Fibroblast of skin of back (primary cell): ENCODE data around the gene CD44.
A peak's percentile ranks its signal among the peaks of the same experiment; 100 is the strongest.

Experiments used
- DNase-seq: peaks from one replicate; pipeline ENCODE4 v3.0.0-alpha.2; 2013

Gene CD44

DNA sequence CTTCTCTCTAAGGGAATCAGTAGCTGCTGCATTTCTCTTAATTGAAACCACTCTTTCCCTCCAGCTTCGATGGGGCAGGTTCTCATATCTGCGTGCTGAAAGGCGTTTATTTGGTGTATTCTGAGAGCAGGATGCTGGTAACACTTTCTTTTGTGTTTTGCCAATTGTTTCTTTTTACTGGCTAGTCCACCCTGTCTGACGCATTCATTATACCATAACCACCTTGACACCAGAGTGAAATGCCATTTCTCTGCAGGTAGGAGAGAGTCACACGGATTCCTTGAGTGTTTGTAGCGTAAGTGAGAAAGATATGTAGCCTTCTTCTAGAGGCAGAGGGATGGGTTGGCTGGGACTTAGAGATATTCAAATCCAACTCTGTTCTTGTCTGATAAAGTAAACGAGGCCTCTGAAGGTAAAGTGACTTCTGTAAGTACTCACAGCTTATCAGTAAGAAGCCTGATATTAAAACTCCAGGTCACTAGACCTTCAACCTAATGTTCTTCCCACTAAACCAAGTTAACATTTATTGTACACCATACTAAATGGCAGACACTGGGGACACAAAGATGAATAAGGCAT is 21.4 kb downstream of the CD44 start:
- no peak for DNase-seq

DNA sequence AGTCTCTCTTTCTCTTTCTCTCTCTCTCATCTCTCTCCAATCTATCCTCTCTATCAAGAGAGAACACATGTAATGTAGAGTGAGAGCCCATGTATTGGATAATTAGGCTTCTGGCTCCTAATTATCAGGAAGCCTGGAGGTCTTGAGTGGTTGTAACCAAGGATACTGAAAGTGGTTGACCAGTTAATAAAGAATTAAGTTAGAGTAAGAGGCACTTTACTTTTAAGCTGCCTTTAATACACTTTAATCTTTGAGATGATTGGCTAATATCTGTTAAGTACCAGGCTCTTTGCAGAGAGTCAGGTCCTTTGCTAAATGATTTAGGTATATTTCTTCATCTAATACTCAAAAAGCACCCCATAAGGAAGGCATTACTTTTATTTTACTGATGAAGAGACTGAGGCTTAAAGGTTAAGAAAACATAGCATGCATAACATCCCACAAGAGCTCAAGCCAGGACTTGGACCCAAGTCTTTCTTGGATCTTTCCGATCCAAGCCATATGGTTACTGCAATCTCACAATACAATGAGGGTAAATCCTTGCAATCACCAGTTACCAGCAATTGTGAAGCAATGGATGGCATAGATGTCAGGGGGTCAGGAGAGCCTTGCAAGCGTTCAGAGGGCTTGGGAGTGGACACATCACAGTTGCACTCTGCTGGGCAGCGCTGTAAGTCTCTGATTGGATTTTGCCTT is 22.1 kb downstream of the CD44 start:
- DNase-seq, result no peak

DNA sequence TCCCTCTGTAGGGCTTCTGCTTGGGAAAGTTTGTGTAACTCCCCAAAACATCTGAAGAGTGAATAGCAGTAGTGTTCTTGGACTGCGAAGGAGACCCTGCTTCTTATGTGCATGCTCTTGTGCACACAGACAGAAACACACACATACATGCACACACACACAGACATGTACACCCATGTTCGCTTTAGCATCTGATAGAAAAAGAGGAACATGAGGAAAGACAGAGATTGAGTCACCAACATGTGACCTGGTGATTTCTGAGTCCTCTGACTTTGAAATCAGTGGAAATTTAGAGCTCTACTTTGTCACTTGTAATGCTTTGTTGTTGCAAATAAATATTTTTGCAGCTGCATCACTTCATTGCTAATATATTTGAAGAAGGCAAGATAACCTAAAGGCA is 23.8 kb downstream of the CD44 start:
- DNase-seq, result no peak

DNA sequence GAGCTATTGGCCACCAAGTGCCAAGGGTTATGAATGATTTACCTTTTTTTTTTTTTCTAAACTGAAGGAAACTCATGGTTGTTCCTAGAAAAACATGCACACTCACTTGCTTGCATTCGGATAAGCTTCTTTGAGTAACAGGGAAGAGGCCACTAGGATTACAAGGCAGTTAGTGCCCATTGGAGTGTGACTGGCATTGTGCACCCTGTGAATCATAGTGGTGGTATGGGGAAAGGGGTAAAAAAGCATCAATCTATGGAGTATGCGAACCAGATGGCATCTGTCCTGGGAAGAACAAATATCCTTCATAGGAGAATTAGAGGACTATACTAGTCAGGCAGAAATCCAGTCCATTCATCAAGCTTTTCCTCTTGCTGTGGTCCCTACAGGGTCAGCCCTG is 24.2 kb downstream of the CD44 start:
- DNase-seq, result peak; percentile 56

DNA sequence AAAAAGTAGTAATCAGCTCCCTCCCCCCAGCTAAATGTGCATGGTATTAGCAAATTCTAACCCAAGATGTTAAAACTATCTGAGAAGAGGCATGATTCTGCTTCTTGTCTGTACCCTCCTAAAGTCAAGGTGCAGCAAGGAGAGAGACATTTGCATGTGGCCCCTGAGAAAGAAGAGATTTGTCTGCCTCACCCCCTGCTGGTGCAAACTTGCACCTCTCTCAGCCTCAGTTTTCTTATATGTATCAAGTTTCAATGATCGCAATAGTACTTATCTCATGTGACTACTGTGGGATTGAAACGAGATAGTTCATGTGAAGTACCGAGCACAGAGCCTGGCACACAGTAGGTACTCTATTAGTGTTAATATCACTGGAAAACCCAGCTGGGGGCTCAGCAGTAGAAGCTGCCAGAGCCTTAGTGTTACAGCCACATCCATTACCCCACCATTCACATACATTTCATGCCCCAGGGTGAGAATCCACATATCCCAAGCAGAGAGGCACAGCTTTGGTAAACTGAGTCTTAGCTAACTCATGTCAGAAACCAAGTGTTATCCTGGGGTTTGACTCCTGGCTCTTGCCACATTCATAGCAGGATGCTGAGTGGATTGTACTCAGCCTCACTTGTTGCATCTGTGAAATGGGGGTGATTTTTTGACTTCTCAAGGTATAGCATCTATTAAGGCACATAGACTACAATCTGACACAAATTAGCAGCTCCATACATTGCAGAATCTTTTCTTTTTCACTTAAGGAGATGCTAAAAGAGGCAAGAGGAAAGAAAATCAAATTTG is 24.9 kb downstream of the CD44 start:
- DNase-seq, result no peak

DNA sequence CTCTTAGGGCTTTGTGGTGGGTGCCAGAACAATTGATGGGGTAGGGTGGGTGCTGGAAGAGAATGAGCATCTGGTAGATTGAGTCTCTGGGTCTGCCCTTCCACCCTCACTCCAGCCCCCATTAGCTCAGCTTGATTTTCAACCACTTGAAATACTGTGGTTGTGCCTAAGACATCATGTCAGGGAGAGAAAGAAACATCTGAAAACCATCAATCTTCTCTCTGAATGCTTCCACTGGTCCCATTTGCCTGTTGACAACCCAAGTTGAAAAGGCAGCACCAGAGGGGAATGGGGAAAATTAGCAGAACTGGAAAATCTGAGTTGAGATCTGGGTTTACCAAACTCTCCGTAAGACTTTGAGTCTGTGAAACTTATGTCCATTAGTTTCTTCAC is 26.1 kb downstream of the CD44 start:
- DNase-seq, result no peak

DNA sequence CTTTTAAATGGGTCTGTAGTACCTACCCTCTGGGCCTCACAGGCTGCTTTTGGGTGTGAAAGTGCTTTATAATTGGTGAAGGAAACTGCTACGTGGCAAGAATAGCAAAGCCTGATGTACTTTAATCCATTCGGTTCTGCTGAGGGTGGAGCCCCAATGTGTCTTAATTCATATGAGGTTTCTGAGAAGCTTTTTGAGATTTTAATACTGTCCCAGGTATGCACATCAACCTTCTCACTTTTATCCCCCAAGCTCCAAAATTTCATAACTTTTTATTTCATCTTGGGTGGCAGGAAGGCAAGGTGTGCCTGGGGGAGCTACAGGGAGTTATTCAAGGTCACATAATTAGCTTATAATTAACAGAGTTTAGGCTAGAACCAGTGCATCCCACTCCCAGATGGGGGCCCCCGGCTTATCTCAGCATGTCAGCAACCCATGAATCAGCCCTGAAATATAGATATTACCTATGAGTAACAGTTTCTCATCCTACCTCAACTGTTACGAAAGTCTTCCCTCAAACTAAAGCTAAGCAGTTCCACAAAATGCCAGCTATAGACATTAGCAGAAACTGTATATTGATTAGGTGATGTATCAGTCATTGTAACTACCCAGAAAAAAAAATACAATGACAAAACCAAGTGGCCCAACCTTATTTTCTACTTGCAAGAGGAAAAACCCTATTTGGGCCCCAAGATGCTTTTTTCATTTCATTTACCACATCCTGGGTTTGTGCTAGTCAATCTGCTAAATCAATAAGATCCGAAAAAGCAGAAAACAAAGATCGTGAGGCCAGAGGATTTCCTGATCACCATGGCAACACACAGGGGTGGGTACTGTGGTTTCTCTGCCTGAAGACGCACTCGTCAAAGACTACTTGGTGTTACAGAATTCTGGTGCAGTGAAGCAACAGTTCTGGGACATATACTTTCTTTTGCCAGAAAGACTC is 26.7 kb downstream of the CD44 start:
- DNase-seq, result peak; percentile 81

DNA sequence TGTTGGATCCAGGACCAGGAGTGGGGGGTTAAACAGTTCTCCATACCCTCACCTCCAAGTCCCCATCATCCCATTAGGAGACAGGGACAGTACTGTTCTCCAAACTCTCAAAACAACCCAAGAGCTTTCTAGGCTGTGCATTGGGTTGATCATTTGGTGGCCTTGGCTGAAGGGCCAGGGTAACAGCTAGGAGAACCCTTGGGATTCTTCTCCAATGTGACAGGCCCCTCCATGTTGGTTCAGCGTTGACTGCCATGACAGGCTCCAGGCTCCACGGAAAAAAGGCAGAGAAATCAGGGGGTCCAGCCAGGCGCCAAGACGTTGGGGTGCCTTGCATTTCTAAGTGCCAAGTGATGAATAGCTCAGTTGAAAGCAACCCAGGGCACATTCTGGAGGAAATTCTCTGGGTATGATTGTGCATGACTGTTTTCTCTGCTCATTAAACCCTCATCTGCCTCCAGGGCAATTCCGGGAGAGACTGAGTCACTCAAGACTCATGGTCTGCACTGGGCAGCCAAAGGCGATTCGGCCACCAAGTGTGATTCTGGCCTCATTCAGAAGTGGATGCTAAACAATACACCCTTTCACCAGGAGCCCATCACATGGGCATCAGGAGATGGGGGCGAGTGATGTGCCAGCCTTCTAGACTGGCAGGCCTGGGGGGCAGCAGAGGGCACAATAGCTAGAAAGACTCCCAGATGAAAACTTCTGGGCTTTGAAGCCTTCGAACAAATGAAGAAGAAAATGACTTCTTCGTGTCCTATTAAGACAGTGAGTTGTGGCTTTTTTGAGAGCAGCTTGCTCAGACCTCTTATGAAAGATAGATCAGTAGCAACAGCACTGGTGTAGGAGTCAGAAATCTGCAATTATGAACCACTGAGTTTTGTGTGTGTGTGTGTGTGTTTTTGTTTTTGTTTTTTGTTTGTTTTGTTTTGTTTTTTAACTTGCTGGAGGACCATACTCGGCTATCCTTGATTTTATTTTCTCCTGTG is 27.7 kb downstream of the CD44 start:
- peak; percentile 98 for DNase-seq

DNA sequence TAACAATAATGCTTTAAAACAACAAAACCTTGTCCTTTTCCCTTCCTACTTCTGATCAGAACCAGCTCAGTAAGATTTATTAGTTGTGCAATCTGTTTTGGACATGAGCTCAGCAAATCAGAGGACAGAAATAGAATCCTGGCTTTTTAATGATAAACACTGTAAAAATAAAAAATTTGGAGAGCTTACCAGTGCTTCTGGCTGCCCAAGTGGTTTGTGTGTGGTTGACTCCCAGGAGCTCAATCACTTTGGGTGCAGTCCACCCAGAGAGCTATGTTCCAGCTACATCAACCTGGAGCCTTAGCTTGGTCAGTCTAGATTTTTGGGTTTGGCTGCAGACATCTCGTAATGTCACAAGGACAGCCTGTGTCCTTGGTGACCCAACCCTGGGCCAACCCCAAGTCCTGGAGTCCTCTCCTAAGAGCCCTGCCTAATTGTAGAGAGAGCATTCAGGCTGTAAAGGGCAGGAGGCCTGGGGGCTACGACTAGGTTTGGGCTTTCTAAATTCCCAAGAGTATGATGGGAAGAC is 28.5 kb downstream of the CD44 start:
- DNase-seq, result no peak

DNA sequence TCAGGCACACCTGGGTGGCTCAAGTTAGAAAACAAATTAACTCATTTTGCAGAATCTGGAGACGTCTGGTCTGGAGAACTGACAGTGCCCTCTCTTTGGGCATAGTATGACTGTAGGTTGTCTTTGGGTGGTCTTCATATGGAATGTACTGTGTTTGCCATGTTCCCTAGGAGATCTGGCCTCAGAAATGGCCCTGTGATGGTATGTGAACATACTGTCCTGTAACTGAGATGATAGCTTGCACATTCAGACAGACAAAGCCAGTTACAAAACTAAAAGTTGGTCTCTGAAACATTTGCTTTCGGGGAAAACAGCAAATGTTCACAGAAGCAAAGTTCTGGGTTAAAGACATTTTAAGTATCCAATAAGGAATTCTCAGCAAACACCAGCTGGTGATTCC is 29.7 kb downstream of the CD44 start:
- DNase-seq, result no peak

DNA sequence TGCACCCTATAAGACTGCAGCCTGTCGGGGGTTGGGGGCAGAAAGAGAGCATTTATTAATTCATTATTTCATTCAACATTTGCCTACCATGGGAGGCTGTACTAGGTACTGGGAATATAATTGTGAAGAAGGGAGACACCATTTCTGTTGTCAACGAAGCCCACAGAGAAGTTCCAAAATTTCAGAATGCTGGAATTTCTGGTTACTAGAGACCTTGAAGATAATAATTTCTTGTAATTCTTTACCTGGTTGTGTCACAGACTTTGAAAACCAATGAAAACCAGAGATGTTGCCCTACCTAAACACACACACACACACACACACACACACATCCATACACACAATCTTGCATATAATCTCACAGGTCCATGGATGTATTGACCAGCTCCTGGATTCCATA is 30.1 kb downstream of the CD44 start:
- no peak for DNase-seq

DNA sequence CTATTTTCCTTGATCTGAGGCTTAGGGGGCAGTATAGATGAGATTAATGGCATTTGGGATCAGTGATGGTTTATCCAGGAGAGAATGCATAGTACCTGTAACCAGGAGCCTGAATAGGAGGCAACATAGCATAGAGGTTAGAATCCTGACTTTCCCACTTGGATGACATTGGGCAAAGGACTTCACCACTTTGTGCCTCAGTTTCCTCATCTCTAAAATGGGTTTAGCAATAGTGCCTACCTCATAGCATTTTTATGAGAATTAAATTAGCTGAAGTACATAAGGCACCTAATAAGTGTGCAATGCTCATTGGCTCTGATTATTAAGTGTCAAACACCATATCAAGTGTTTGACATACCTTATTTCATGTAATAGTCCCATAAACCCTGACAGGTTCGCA is 30.8 kb downstream of the CD44 start:
- DNase-seq, result no peak

DNA sequence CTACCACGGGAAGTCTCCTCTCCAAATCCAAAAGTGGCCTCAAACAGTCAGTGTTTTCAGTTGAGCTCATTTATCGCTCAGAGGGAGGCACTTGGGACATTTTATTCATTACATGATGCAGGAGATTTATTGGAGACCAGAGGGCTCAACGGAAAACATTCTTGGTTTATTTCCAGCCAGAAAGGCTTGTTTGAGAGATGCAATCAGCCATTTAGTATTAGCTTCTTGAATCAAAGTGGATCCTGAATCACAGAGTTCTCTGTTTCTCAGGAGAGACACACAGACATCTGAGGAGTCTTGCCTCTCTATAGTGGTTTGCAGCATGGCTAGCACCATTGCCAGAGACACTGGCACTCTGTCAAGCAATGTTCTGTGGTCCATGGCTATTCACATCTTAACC is 31.5 kb downstream of the CD44 start:
- no peak for DNase-seq

DNA sequence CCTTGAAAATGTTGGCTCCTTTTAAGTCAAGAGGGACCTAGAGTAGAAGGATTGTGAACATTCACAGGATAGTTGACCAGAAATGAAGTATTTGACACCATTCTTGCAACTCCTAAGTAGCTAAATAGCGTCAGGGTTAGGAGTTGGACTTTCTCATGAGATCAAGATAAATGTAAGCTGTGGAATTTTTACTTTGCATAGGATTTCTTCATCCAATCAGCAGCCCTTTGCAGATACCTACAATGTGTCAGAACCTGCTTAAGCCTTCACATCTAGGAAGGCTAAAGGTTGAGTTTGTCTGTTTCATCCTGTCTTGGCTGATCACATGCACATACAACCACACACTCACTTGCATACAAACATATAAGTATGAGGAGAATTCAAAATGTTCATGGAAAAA is 32.3 kb downstream of the CD44 start:
- DNase-seq, result peak; percentile 30

DNA sequence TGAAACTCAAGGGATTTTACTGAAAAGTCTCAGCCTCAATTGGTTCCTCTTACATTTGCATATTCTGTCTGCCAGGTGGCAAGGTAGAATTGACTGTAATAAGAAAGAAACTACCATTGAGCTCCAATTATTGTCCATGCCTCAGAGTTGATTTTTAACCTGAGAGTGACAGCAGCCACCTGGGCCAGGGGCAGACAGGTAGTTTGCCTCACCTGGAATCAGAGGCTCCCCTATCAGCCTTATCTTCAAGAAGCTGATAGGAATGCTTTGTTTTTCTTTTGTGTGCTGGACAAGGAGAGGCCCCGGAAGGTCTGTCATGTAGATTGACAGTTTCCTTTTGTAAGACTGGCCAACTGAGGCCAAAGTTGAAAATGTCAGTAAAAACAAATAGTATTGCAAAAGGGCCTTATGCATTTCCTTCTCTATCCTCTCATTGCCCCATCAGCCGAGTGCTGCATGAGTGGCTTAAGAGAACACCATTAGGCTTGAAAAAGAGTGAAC is 34.1 kb downstream of the CD44 start:
- no peak for DNase-seq

DNA sequence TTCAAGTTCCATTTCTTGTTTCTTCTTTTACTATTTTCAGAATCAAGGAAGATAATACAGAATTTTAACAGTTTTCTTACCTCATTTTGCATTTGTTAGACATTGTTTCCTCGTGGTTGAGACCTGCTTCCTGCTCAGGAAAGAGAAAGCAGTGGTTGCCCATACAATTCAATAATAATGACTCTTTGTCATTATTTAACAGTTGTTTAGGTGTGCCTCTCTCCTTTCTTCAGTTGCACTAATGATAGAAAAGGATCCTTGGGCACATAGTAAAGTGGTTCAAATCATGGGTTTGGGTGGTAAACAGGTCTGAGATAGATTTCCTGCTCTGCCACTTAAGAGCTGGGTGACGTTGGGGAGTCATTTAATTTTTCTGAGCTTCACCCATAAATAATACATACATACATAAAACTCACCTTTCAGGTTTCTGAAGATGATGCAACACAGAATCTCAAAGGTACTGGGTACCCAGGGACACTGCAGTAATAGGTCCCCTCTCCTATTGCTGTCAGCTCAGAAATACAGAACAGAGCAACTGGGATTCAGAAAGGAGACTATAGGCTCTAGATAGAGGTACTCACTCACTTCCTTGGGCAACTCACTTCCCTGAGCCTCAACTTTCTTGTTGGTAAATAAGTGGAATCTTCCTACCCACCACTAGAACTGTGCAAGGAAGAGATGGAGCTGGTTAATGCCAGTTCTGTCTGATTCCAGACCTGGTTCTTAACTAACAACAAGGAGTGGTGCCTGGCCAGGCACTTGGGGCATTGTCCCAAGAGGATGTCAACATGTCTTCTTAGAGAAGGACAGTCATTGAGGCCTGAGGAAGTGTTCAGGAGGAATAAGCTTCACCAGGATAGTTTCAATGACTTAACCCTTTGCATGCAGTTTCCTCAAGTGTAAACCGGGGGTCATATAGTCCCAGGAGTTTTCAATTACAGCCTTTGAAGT is 34.9 kb downstream of the CD44 start:
- DNase-seq, result no peak

DNA sequence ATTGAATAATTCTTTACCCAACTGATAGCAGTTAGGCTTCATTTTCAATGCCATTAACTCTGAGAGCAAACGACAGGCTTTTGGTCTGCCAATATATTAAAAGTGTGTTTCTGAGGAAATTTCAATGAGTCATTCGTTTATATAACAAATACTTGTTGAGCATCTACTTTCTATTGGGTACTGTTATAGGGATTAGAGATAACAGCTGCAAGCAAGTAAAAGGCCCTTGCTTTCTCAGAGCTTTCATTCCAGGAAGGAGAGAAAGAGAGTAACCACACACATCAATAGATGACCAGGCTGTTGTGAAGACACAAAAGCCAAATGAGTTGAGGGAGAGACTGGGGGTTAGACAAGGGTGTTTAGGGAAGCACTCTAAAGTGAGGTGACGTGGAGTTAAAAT is 35.7 kb downstream of the CD44 start:
- peak; percentile 83 for DNase-seq

DNA sequence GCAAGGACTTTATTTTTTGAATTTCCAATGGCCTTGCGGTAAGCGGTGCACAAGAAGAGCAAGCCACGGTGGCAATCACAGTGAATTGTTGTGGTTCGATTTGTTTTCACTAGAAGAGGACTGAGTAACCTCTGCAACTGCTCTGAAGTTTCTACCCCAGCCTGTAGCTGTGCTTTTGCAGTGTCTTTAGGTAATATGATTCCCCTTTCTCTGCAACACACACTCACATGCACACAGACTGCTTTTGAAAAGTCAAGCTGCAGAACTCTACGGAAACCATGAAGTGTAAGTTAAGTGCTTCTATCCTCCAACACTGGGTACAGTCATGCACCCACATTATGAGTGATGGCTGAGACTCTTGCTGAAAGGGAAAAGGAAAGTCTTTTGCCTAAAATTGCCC is 38.4 kb downstream of the CD44 start:
- no peak for DNase-seq

DNA sequence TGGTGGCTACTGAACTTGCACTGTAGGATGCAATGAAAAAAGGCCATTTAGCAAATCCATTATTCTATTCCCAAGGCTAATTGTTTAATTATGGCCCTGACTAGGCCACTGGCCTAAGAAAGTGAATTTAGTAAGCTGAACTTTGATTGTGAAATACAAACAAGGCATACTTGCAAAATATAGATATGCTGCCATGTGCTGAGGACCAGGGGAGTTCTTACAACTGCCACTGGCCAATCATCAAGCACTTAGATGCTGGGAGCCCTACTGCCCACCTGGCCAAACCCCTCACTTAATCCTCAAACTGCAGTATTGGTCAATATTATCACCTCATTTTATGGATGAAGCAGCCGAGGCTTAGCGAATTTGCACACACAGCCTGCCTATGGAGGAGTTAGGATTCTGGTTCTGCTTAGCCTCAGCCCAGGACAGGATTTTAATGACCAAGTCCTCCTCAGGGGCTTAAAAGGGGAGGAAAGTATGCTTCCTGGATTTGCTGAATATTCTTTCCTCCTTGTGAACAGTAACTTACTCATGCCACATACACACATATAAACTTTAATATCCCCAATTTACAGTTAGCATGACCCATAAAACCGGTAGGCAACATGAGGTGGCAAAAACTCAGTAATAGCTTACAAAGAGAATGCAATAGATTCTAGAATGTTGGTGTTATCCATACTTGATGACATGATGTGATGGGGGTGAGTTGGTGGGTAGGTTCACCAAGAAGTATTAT is 39.3 kb downstream of the CD44 start:
- no peak for DNase-seq
